ENCODE results near the gene ZFYVE9. TPM values are rescaled to one million over a fixed set of nuclear protein-coding genes. Genes with fewer than 3 reads are reported as not detected.

ZFYVE9 gene
- total RNA-seq, 1 experiment from 2014 or later = 19.6 TPM

GRCh38 chr1:52234014-52234413, 92.1 kb downstream of the ZFYVE9 start (continued):
- TF ChIP-seq ZNF317 (CRISPR knock-in tag; IDR thresholded peaks at IDR 0.05; ENCODE audit: borderline replicate concordance, low read depth) = no peak
- TF ChIP-seq, protein P1, sequence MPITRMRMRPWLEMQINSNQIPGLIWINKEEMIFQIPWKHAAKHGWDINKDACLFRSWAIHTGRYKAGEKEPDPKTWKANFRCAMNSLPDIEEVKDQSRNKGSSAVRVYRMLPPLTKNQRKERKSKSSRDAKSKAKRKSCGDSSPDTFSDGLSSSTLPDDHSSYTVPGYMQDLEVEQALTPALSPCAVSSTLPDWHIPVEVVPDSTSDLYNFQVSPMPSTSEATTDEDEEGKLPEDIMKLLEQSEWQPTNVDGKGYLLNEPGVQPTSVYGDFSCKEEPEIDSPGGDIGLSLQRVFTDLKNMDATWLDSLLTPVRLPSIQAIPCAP (CRISPR knock-in tag; IDR thresholded peaks at IDR 0.05) = no peak
- TF ChIP-seq, protein P2, sequence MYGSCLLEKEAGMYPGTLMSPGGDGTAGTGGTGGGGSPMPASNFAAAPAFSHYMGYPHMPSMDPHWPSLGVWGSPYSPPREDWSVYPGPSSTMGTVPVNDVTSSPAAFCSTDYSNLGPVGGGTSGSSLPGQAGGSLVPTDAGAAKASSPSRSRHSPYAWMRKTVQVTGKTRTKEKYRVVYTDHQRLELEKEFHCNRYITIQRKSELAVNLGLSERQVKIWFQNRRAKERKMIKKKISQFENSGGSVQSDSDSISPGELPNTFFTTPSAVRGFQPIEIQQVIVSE (CRISPR knock-in tag; IDR thresholded peaks at IDR 0.05; ENCODE audit: borderline replicate concordance) = no peak
- TF ChIP-seq ZNF532 (CRISPR knock-in tag; IDR thresholded peaks at IDR 0.05; ENCODE audit: borderline replicate concordance) = no peak
- TF ChIP-seq NFYB (CRISPR knock-in tag; conservative IDR thresholded peaks at IDR 0.05; ENCODE audit: low read depth) = no peak

DNA sequence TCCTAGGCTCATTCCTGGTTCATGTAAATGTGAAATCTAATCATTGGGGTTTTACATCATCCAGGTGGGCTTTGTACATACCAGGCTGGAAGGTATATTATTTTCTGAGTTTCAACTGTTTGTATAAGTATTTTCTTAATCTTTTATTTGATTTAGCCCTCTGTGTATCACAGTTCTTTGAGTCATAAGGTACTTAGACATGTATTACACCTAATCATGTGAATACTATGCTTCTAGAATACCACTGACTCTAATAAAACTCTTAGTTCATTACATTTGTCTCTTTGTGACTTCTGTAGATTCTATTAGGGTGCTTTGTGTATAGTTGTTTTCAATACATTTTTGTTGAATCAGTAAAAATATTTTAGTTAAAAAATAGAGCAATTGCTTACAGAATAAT, 92.8 kb downstream of the ZFYVE9 start:
- Mint-ChIP-seq H3K27ac (no peak overlapping the region), H3K4me3 (no peak overlapping the region), H3K4me1 (peaks cover 5% of the 10 kb centered on the region; the same call in 1 of the 2 replicates), H3K27me3 (ENCODE audit: low read depth) (no peaks in the 10 kb centered on the region), H3K9me3 (no peaks in the 10 kb centered on the region), H3K36me3 (no peaks in the 10 kb centered on the region)
- ChIA-PET CTCF (no interaction called here), POLR2A (no interaction called here)
- no peak for DNase-seq (ENCODE audit: low spot score)
- ATAC-seq = no peak
- TF ChIP-seq ZNF121 (CRISPR knock-in tag; IDR thresholded peaks at IDR 0.05) (no peak), ELF4 (CRISPR knock-in tag; IDR thresholded peaks at IDR 0.05; ENCODE audit: low read depth) (no peak), EMX1 (CRISPR knock-in tag; IDR thresholded peaks at IDR 0.05) (no peak), ZNF232 (CRISPR knock-in tag; IDR thresholded peaks at IDR 0.05) (no peak), E2F4 (CRISPR knock-in tag; IDR thresholded peaks at IDR 0.05; ENCODE audit: borderline replicate concordance, low read depth) (no peak), ATF1 (CRISPR knock-in tag; IDR thresholded peaks at IDR 0.05) (no peak)

DNA sequence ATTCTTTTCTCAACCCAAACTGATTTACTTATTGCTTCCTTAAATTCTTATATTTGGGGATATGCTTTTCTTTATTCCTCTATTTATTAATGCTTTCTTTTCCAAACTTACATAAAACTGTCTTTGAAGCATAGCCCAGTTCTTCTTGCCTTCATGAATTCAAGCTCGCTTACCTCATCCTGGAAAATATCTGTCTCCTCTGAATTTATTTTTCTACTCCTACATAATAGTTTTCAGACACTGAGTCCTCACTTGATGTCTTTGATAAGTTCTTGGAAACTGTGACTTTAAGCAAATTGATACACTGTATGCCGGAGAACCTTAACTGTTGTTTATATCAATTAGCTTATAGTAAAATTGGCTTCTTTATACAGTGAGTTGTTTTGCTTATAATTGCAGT, 93.8 kb downstream of the ZFYVE9 start:
- ATAC-seq (no peak), DNase-seq (ENCODE audit: low spot score) (no peak)
- CTCF ChIA-PET = no interaction called here
- H3K9me3 Mint-ChIP-seq = no peaks in the 10 kb centered on the region
- no peak overlapping the region for H3K4me3 Mint-ChIP-seq
- TF ChIP-seq FOXP1 (CRISPR knock-in tag; IDR thresholded peaks at IDR 0.05; ENCODE audit: borderline replicate concordance) = no peak
- TF ChIP-seq, protein P3, sequence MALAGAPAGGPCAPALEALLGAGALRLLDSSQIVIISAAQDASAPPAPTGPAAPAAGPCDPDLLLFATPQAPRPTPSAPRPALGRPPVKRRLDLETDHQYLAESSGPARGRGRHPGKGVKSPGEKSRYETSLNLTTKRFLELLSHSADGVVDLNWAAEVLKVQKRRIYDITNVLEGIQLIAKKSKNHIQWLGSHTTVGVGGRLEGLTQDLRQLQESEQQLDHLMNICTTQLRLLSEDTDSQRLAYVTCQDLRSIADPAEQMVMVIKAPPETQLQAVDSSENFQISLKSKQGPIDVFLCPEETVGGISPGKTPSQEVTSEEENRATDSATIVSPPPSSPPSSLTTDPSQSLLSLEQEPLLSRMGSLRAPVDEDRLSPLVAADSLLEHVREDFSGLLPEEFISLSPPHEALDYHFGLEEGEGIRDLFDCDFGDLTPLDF (CRISPR knock-in tag; IDR thresholded peaks at IDR 0.05) = no peak
- TF ChIP-seq NFYB (CRISPR knock-in tag; conservative IDR thresholded peaks at IDR 0.05; ENCODE audit: low read depth) = no peak
- no peak for TF ChIP-seq CBFB (CRISPR knock-in tag; IDR thresholded peaks at IDR 0.05; ENCODE audit: low read depth)
- no peak for TF ChIP-seq GTF2I (CRISPR knock-in tag; conservative IDR thresholded peaks at IDR 0.05)
- POLR2A ChIA-PET = interaction anchor here (0.6 kb wide), 1 partner anchor 72 kb away, joined by 3 read pairs; no protein-coding TSS in a partner anchor
- H3K27ac Mint-ChIP-seq = no peak overlapping the region
- no peaks in the 10 kb centered on the region for H3K27me3 Mint-ChIP-seq (ENCODE audit: low read depth)
- no peaks in the 10 kb centered on the region for H3K4me1 Mint-ChIP-seq
- no peaks in the 10 kb centered on the region for H3K36me3 Mint-ChIP-seq

Data from WTC11 (cell line).